Neuronal stem cell (in vitro differentiated cells): ENCODE results near the gene NAV1.

Experiments
- DNase-seq: peaks from one replicate; pipeline ENCODE4 v3.0.0-alpha.2; 2013; ENCODE audit warnings: low spot score
- H2AFZ ChIP-seq: one replicate; pipeline ENCODE4 v1.6.1; 2013; ENCODE audit warnings: mild to moderate bottlenecking, low read length, inconsistent platforms
- H2AK5ac ChIP-seq: 2 replicates; pipeline ENCODE4 v1.6.1; 2013; ENCODE audit warnings: low read depth, mild to moderate bottlenecking, inconsistent platforms, low read length, moderate library complexity, mixed read lengths
- H2BK120ac ChIP-seq: 2 replicates; pipeline ENCODE4 v1.6.1; 2013; ENCODE audit warnings: low read depth, mild to moderate bottlenecking, inconsistent platforms, low read length, moderate library complexity, mixed read lengths
- H2BK12ac ChIP-seq: one replicate; pipeline ENCODE4 v1.6.1; 2013; ENCODE audit warnings: low read length, inconsistent platforms
- H2BK15ac ChIP-seq: 2 replicates; pipeline ENCODE4 v1.6.1; 2013; ENCODE audit warnings: mild to moderate bottlenecking, low read length, inconsistent platforms, mixed read lengths
- H2BK5ac ChIP-seq: one replicate; pipeline ENCODE4 v1.6.1; 2013; ENCODE audit warnings: inconsistent platforms, mild to moderate bottlenecking, low read length, moderate library complexity
- H3K14ac ChIP-seq: one replicate; pipeline ENCODE4 v1.6.1; 2013; ENCODE audit warnings: low read length, inconsistent platforms
- H3K18ac ChIP-seq: 2 replicates; pipeline ENCODE4 v1.6.1; 2013; ENCODE audit warnings: low read length, inconsistent platforms
- H3K23ac ChIP-seq: 2 replicates; pipeline ENCODE4 v1.6.1; 2013; ENCODE audit warnings: low read depth, mild to moderate bottlenecking, mixed read lengths, low read length, inconsistent platforms; ENCODE audit not compliant: poor library complexity
- H3K27ac ChIP-seq: replicated peaks from 3 replicates; pipeline ENCODE4 v1.5.1; 2013; ENCODE audit warnings: low read length, inconsistent platforms
- H3K27me3 ChIP-seq, 3 experiments: 2 replicates each; pipeline ENCODE4 v1.6.1; 2013; ENCODE audit warnings: low read length in 3 of 3, mild to moderate bottlenecking in 2 of 3, inconsistent platforms in 1 of 3, low read depth in 1 of 3, mixed read lengths in 1 of 3, moderate library complexity in 1 of 3; ENCODE audit not compliant: control insufficient read depth in 3 of 3, insufficient read depth in 3 of 3
- H3K36me3 ChIP-seq, 2 donors: replicated peaks in 1 of 2; 2 replicates each; pipeline ENCODE4 v1.6.1; 2013; ENCODE audit warnings: low read length in 2 of 2; ENCODE audit not compliant: control insufficient read depth in 2 of 2, insufficient read depth in 2 of 2
- H3K4ac ChIP-seq: 2 replicates; pipeline ENCODE4 v1.6.1; 2013; ENCODE audit warnings: inconsistent platforms, mild to moderate bottlenecking, low read length, moderate library complexity
- H3K4me1 ChIP-seq, 2 donors: 1 replicate in 1 of 2; 2 replicates in 1 of 2; pipeline ENCODE4 v1.6.1; 2013; ENCODE audit warnings: low read length in 2 of 2, low read depth in 1 of 2; ENCODE audit not compliant: control insufficient read depth in 2 of 2, insufficient read depth in 1 of 2
- H3K4me2 ChIP-seq: one replicate; pipeline ENCODE4 v1.6.1; 2013; ENCODE audit warnings: mild to moderate bottlenecking, low read length, inconsistent platforms; ENCODE audit not compliant: insufficient read depth, poor library complexity, severe bottlenecking
- H3K4me3 ChIP-seq, 2 donors: 2 replicates each; pipeline ENCODE4 v1.5.1; 2013; ENCODE audit warnings: low read length in 2 of 2, mild to moderate bottlenecking in 2 of 2, inconsistent platforms in 1 of 2, moderate library complexity in 1 of 2
- H3K79me1 ChIP-seq: one replicate; pipeline ENCODE4 v1.6.1; 2013; ENCODE audit warnings: low read depth, mild to moderate bottlenecking, inconsistent platforms, low read length, moderate library complexity
- H3K9ac ChIP-seq: one replicate; pipeline ENCODE4 v1.6.1; 2013; ENCODE audit warnings: mild to moderate bottlenecking, low read depth, low read length, inconsistent platforms; ENCODE audit not compliant: poor library complexity
- H3K9me3 ChIP-seq, 2 donors: replicated peaks in 1 of 2; 2 replicates each; pipeline versions ENCODE3 to v1.6.1; 2013; ENCODE audit warnings: low read length in 2 of 2, mild to moderate bottlenecking in 2 of 2, inconsistent platforms in 1 of 2, low read depth in 1 of 2, mixed read lengths in 1 of 2, moderate library complexity in 1 of 2; ENCODE audit not compliant: control insufficient read depth in 2 of 2, insufficient read depth in 1 of 2
- H4K8ac ChIP-seq: one replicate; pipeline ENCODE4 v1.6.1; 2013; ENCODE audit warnings: low read depth, mild to moderate bottlenecking, inconsistent platforms, low read length, moderate library complexity
- H4K91ac ChIP-seq: one replicate; pipeline ENCODE4 v1.6.1; 2013; ENCODE audit warnings: low read length, low read depth, mild to moderate bottlenecking, inconsistent platforms; ENCODE audit not compliant: poor library complexity
- WGBS, 2 donors: extraction: QIAGEN DNeasy Blood & Tissue Kit; methylation state at CpG; one replicate each; pipeline ENCODE4 v1.1.7; 2013; ENCODE audit warnings: missing lambda C conversion rate in 2 of 2, mixed read lengths in 1 of 2; ENCODE audit not compliant: insufficient read length in 2 of 2, insufficient replicate concordance in 1 of 2; ENCODE audit errors: extremely low coverage in 2 of 2; 5-methylcytosine and 5-hydroxymethylcytosine counted together

NAV1 gene

DNA sequence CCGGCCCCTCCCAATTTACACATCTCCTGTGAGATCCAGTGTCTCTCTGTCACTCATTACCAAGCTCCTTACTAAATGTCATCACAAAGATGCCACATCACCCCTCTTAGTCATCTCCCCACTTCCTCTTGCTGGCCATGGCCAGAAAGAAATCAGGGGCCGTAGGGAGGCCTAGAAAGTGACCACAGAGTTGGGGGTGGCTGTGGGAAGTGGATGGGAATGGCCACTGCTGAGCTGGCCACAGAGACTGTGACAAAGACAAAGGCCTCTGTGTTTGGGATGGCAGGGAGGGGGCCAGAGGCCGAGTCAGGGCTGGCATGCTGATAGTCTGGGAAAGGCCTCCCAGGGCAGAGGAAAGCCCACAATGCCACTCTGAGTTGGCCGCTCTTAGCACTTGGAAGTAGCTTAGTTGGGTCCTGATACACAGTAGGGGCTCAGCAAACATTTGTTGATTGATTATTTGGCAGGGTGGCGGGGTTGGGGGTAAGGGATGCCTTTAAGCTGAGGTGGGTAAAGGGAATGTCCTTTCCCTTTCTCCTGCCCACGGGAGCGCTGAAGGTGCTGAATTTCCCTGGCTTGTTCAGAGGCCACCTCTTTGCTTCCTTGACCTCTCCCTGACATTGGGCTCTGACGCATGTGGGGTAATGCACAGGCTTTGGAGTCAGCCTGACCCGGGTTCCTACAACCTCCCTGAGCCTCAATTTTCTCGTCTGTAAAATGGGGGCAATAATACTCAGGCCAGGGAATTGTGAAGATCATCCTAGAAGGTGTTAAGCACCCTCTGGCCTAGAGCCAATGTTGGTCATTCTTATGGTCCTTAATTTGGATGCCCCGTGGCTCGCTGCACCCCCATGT is 13.2 kb downstream of the NAV1 start:
- Histone ChIP-seq H3K4me3 (no peak overlapping the region), H2BK12ac (no peak overlapping the region), H4K91ac (no peak overlapping the region), H2AK5ac (no peak overlapping the region), H3K27me3 (no peaks in the 10 kb centered on the region), H3K4me1 (peaks cover 0 to 6% of the 10 kb centered on the region in 2 donors), H3K27ac (no peak overlapping the region), H4K8ac (no peak overlapping the region), H2BK5ac (no peak overlapping the region), H3K9ac (no peak overlapping the region), H2BK120ac (no peak overlapping the region), H3K4me2 (no peak overlapping the region), H3K18ac (no peak overlapping the region), H3K9me3 (no peaks in the 10 kb centered on the region), H3K14ac (no peak overlapping the region), H2BK15ac (no peak overlapping the region), H3K23ac (no peak overlapping the region), H3K4ac (no peak overlapping the region), H3K79me1 (no peaks in the 10 kb centered on the region), H2AFZ (no peak overlapping the region), H3K36me3 (no peaks in the 10 kb centered on the region)
- WGBS, 2 donors = no CpG with 5 or more reads among the region's 12 CpGs
- DNase-seq = no peak

- Histone ChIP-seq H2BK15ac (no peak overlapping the region), H3K36me3 (no peaks in the 10 kb centered on the region), H2BK120ac (no peak overlapping the region), H3K27ac (no peak overlapping the region), H3K4me1 (peaks cover 0 to 7% of the 10 kb centered on the region in 2 donors), H2AK5ac (no peak overlapping the region), H3K23ac (no peak overlapping the region), H4K91ac (no peak overlapping the region), H3K4me3 (no peak overlapping the region), H3K4me2 (no peak overlapping the region), H3K9ac (no peak overlapping the region), H3K27me3 (no peaks in the 10 kb centered on the region), H3K4ac (no peak overlapping the region), H3K79me1 (no peaks in the 10 kb centered on the region), H2BK12ac (no peak overlapping the region), H2AFZ (no peak overlapping the region), H3K18ac (peak overlapping the region; percentile 15), H3K14ac (no peak overlapping the region), H2BK5ac (no peak overlapping the region), H4K8ac (no peak overlapping the region), H3K9me3 (no peaks in the 10 kb centered on the region)
- WGBS, 2 donors = no CpG with 5 or more reads among the region's 5 CpGs
- no peak for DNase-seq
Measured at GRCh38 chr1:201552941-201553351, 14.0 kb downstream of the NAV1 start.

DNA sequence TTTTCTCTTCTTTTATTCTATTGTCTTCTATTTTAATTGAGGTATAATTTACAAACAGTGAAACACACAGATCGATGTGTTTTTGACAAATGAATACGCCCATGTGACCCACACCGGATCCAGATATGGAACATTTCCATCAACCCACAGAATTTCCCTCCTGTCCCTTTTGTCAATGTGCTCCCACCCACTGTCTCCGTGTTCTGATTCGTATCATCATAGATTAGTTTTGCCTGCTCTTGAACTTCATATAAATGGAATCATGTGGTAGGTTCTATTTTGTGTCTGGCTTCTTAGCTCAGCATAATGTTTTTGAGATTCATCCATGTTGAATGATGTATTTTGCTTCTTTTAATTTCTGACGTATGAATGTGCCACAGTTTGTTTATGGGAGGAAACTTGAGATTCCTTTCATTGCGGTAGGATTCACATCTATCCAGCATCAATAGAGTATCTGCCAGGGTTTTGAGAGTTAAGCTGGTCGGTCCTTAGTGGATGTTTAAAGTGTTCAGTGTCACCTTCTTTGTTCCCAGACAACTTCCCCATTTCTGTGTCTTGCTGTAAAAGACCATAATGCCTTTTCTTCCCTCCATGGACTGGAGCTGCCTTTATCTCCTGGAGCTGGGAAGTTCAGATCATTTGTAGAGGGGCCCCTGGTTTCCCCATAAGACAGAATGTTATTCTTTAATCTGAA is 14.7 kb downstream of the NAV1 start:
- no peak overlapping the region for H2BK5ac ChIP-seq
- no peak overlapping the region for H2BK120ac ChIP-seq
- no peak overlapping the region for H3K4me3 ChIP-seq
- H3K79me1 ChIP-seq = no peaks in the 10 kb centered on the region
- H3K18ac ChIP-seq = no peak overlapping the region
- no peak overlapping the region for H4K91ac ChIP-seq
- no peak overlapping the region for H3K27ac ChIP-seq
- no peak overlapping the region for H2AFZ ChIP-seq
- peaks cover 0 to 7% of the 10 kb centered on the region in 2 donors for H3K4me1 ChIP-seq
- no peak overlapping the region for H3K9ac ChIP-seq
- H3K23ac ChIP-seq = no peak overlapping the region
- no peak for DNase-seq
- H3K14ac ChIP-seq = no peak overlapping the region
- H2AK5ac ChIP-seq = peak overlapping the region; percentile 10
- H3K4me2 ChIP-seq = no peak overlapping the region
- H3K9me3 ChIP-seq = no peaks in the 10 kb centered on the region
- no CpG with 5 or more reads among the region's 8 CpGs for WGBS, 2 donors
- no peak overlapping the region for H2BK15ac ChIP-seq
- H3K36me3 ChIP-seq = no peaks in the 10 kb centered on the region
- no peak overlapping the region for H2BK12ac ChIP-seq
- no peak overlapping the region for H3K4ac ChIP-seq
- no peak overlapping the region for H4K8ac ChIP-seq
- H3K27me3 ChIP-seq = no peaks in the 10 kb centered on the region

- Histone ChIP-seq H3K23ac (no peak overlapping the region), H4K91ac (no peak overlapping the region), H3K79me1 (peaks cover under 1% of the 10 kb centered on the region), H3K27me3 (no peaks in the 10 kb centered on the region), H3K4me3 (no peak overlapping the region), H3K4me1 (peaks cover 0 to 7% of the 10 kb centered on the region in 2 donors), H2BK12ac (no peak overlapping the region), H3K18ac (peak overlapping the region; percentile 4), H2BK120ac (no peak overlapping the region), H3K36me3 (no peaks in the 10 kb centered on the region), H3K9ac (no peak overlapping the region), H3K9me3 (no peaks in the 10 kb centered on the region), H4K8ac (no peak overlapping the region), H2BK5ac (no peak overlapping the region), H3K4ac (no peak overlapping the region), H3K27ac (no peak overlapping the region), H2AFZ (no peak overlapping the region), H2AK5ac (peak overlapping the region; percentile 10), H3K14ac (no peak overlapping the region), H3K4me2 (no peak overlapping the region), H2BK15ac (no peak overlapping the region)
- no peak for DNase-seq
- no CpG with 5 or more reads among the region's 10 CpGs for WGBS, 2 donors
Measured at GRCh38 chr1:201554190-201554600, 15.3 kb downstream of the NAV1 start.
